Measurements from ENCODE around the gene TCAIM. TPM values are rescaled to one million over a fixed set of nuclear protein-coding genes. Genes with fewer than 3 reads are reported as not detected.

Gene TCAIM
- total RNA-seq, 2 experiments from 2014 or later = 2.9 to 4.2 TPM

DNA sequence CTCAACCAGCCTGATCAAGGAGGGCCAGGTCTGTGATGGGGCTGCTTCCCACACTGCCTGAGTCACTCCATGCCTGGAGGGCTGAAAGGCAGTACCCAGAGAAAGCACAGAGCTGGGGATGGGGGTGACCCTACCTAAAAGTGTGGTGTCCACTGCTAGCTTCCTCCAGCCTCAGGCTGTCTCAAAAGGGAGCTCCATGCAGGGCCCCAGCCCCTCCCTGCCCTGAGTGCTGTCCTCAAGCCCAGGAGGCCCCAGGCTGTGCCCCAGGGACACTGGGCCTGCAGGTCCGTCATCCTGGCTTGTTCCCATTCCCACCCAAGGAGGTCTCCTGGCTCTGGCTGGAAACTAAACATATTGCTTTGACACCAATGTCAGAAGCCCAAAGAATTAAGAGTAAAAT lies 82.1 kb downstream of the TCAIM start:
- Histone ChIP-seq H3K27ac (ENCODE audit: low read depth in 1 of 2, low read length in 2 of 2) (no peak overlapping the region), H3K27me3 (ENCODE audit: control insufficient read depth in 1 of 2, insufficient read depth in 2 of 2, low read length in 2 of 2) (no peaks in the 10 kb centered on the region), H3K9me3 (ENCODE audit: control insufficient read depth in 1 of 2, insufficient read depth in 1 of 2, low read length in 2 of 2) (peaks cover 0 to 9% of the 10 kb centered on the region in 2 experiments), H3K4me1 (ENCODE audit: insufficient read depth, low read length) (no peaks in the 10 kb centered on the region), H3K36me3 (ENCODE audit: insufficient read depth, low read length) (no peaks in the 10 kb centered on the region), H3K4me3 (ENCODE audit: low read length) (no peak overlapping the region)
- TF ChIP-seq, protein P1, sequence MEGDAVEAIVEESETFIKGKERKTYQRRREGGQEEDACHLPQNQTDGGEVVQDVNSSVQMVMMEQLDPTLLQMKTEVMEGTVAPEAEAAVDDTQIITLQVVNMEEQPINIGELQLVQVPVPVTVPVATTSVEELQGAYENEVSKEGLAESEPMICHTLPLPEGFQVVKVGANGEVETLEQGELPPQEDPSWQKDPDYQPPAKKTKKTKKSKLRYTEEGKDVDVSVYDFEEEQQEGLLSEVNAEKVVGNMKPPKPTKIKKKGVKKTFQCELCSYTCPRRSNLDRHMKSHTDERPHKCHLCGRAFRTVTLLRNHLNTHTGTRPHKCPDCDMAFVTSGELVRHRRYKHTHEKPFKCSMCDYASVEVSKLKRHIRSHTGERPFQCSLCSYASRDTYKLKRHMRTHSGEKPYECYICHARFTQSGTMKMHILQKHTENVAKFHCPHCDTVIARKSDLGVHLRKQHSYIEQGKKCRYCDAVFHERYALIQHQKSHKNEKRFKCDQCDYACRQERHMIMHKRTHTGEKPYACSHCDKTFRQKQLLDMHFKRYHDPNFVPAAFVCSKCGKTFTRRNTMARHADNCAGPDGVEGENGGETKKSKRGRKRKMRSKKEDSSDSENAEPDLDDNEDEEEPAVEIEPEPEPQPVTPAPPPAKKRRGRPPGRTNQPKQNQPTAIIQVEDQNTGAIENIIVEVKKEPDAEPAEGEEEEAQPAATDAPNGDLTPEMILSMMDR (IDR thresholded peaks at IDR 0.05) = no peak
- no peaks in the 10 kb centered on the region for H3K36me3 Mint-ChIP-seq (ENCODE audit: low read depth)
- intact Hi-C loops (cut with DNase I, micrococcal nuclease) = no loop called here
- DNase-seq (no peak), ATAC-seq (ENCODE audit: poor library complexity) (no peak)
- H3K9me3 Mint-ChIP-seq = no peaks in the 10 kb centered on the region
- H3K4me1 Mint-ChIP-seq (ENCODE audit: low read depth) = no peaks in the 10 kb centered on the region
- no peak overlapping the region for H3K4me3 Mint-ChIP-seq
- H3K27me3 Mint-ChIP-seq = no peaks in the 10 kb centered on the region
- ChIA-PET POLR2A (no interaction called here), CTCF (no interaction called here)
- no peak overlapping the region for H3K27ac Mint-ChIP-seq

DNA sequence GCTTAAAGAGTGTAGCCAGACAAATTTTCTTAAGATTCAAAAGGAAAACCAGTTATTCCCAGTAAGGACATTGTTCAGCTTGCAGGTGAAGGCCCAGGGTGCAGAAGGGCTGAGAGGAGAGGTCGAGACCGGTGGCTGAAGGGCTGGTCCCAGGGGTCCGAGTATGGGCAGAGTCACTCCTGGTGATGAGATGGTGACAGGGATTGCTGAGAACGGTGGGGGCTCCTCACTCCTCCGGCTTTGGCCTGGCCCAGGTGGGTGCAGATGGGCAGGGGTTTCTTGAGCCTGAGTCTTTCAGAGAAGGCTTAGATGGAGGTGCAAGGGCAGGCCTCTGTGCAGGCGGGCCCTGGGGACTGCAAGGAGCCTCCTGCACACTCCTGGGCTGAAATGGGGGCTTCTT lies 82.7 kb downstream of the TCAIM start:
- no peak overlapping the region for H3K4me3 Mint-ChIP-seq
- Histone ChIP-seq H3K27me3 (ENCODE audit: control insufficient read depth in 1 of 2, insufficient read depth in 2 of 2, low read length in 2 of 2) (no peaks in the 10 kb centered on the region), H3K4me3 (ENCODE audit: low read length) (no peak overlapping the region), H3K36me3 (ENCODE audit: insufficient read depth, low read length) (no peaks in the 10 kb centered on the region), H3K4me1 (ENCODE audit: insufficient read depth, low read length) (no peaks in the 10 kb centered on the region), H3K9me3 (ENCODE audit: control insufficient read depth in 1 of 2, insufficient read depth in 1 of 2, low read length in 2 of 2) (peaks cover 0 to 9% of the 10 kb centered on the region in 2 experiments), H3K27ac (ENCODE audit: low read depth in 1 of 2, low read length in 2 of 2) (no peak overlapping the region)
- intact Hi-C loops (cut with DNase I, micrococcal nuclease) = no loop called here
- no peaks in the 10 kb centered on the region for H3K9me3 Mint-ChIP-seq
- ChIA-PET CTCF (no interaction called here), POLR2A (no interaction called here)
- DNase-seq (no peak), ATAC-seq (ENCODE audit: poor library complexity) (no peak)
- no peaks in the 10 kb centered on the region for H3K27me3 Mint-ChIP-seq
- TF ChIP-seq, protein P1 (IDR thresholded peaks at IDR 0.05) = no peak
- H3K27ac Mint-ChIP-seq = no peak overlapping the region
- no peaks in the 10 kb centered on the region for H3K36me3 Mint-ChIP-seq (ENCODE audit: low read depth)
- H3K4me1 Mint-ChIP-seq (ENCODE audit: low read depth) = no peaks in the 10 kb centered on the region

DNA sequence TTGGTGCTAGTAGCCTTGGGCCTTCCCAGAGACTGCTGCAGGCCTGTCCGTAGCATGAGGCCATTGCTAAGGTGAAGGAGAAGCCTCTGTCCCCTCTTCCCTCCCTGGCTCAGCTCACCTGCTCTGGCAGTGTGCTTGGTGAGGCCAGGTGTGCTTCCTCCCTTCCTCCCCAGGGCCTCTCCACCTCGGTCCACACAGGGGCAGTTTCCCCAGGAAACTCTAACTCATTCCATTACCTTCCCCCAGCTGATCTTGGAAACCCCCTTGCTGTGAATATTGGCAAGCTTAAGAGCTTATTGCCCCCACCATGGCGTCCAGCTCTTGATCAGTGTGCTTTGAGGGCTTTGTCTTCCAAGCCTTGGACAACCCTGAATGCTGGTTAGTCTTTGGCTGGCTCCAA lies 86.2 kb downstream of the TCAIM start:
- Histone ChIP-seq H3K4me1 (ENCODE audit: insufficient read depth, low read length) (no peaks in the 10 kb centered on the region), H3K27me3 (ENCODE audit: control insufficient read depth in 1 of 2, insufficient read depth in 2 of 2, low read length in 2 of 2) (no peaks in the 10 kb centered on the region), H3K4me3 (ENCODE audit: low read length) (no peak overlapping the region), H3K36me3 (ENCODE audit: insufficient read depth, low read length) (no peaks in the 10 kb centered on the region), H3K27ac (ENCODE audit: low read depth in 1 of 2, low read length in 2 of 2) (no peak overlapping the region), H3K9me3 (ENCODE audit: control insufficient read depth in 1 of 2, insufficient read depth in 1 of 2, low read length in 2 of 2) (no peaks in the 10 kb centered on the region)
- H3K27me3 Mint-ChIP-seq = no peaks in the 10 kb centered on the region
- H3K4me3 Mint-ChIP-seq = no peak overlapping the region
- TF ChIP-seq, protein P1 (IDR thresholded peaks at IDR 0.05) = no peak
- DNase-seq (no peak), ATAC-seq (ENCODE audit: poor library complexity) (no peak)
- intact Hi-C loops (cut with DNase I, micrococcal nuclease) = no loop called here
- H3K36me3 Mint-ChIP-seq (ENCODE audit: low read depth) = no peaks in the 10 kb centered on the region
- CTCF ChIA-PET = no interaction called here
- H3K4me1 Mint-ChIP-seq (ENCODE audit: low read depth) = no peaks in the 10 kb centered on the region
- POLR2A ChIA-PET = no interaction called here
- H3K27ac Mint-ChIP-seq = no peak overlapping the region
- no peaks in the 10 kb centered on the region for H3K9me3 Mint-ChIP-seq

Data from CD4-positive, alpha-beta T cell (primary cell).